ENCODE measurements around the gene CARNS1.

CARNS1 gene

GRCh38 chr11:67428052-67429001, 12.8 kb downstream of the CARNS1 start, which contains the start of gene RPS6KB2:
TSS of gene RPS6KB2 (plus strand) at chr11:67428494. CDS start at chr11:67428546, 52 bp downstream.
- ChIA-PET CTCF (interaction anchor here (0.7 to 2.6 kb wide), 2 partner anchors 27 to 831 kb away, joined by 3 to 12 read pairs; partner anchors contain the start of gene PPP1CA), POLR2A (ENCODE audit: low non-redundant PET) (interaction anchor here (1.0 to 2.3 kb wide), 3 partner anchors 27 to 40 kb away, joined by 3 to 7 read pairs (median 5); partner anchors contain the start of gene PPP1CA)
- DNase-seq (ENCODE audit: low spot score): peak; percentile 99
- H3K27ac ChIP-seq: peak within 1 kb of the TSS; percentile 84
- no peak for TF ChIP-seq CTCF (conservative IDR thresholded peaks at IDR 0.05; ENCODE audit: low read depth)

GRCh38 chr11:67429038-67429668, 13.7 kb downstream of the CARNS1 start:
- peak overlapping the region; percentile 84 for H3K27ac ChIP-seq
- peak; percentile 20 for DNase-seq (ENCODE audit: low spot score)
- TF ChIP-seq CTCF (conservative IDR thresholded peaks at IDR 0.05; ENCODE audit: low read depth): no peak
- CTCF ChIA-PET: interaction anchor here (2.6 kb wide), 1 partner anchor 28 kb away, joined by 12 read pairs; the partner anchor contains the start of gene PPP1CA
- POLR2A ChIA-PET (ENCODE audit: low non-redundant PET): interaction anchor here (0.6 to 2.3 kb wide), 4 partner anchors 28 to 39 kb away, joined by 3 to 7 read pairs (median 4); partner anchors contain the start of gene PPP1CA

- TF ChIP-seq CTCF (conservative IDR thresholded peaks at IDR 0.05; ENCODE audit: low read depth): no peak
- no peak for DNase-seq (ENCODE audit: low spot score)
- POLR2A ChIA-PET (ENCODE audit: low non-redundant PET): interaction anchor here (0.6 kb wide), 1 partner anchor 39 kb away, joined by 3 read pairs; no protein-coding TSS in a partner anchor
- peak overlapping the region; percentile 84 for H3K27ac ChIP-seq
- CTCF ChIA-PET: interaction anchor here (2.6 kb wide), 1 partner anchor 28 kb away, joined by 12 read pairs; the partner anchor contains the start of gene PPP1CA
Observed at GRCh38 chr11:67429722-67430121, 14.2 kb downstream of the CARNS1 start.

- DNase-seq (ENCODE audit: low spot score): no peak
- no peak for TF ChIP-seq CTCF (conservative IDR thresholded peaks at IDR 0.05; ENCODE audit: low read depth)
- H3K27ac ChIP-seq: peak overlapping the region; percentile 87; the same call in 1 of the 2 replicates
- POLR2A ChIA-PET (ENCODE audit: low non-redundant PET): interaction anchor here (0.6 kb wide), 1 partner anchor 12 kb away, joined by 3 read pairs; the partner anchor contains the start of gene CORO1B
- CTCF ChIA-PET: interaction anchor here (0.7 kb wide), 1 partner anchor 8 kb away, joined by 4 read pairs; no protein-coding TSS in a partner anchor
Observed at GRCh38 chr11:67431346-67432249, 16.1 kb downstream of the CARNS1 start.

- ChIA-PET CTCF (interaction anchor here (0.5 to 0.6 kb wide), 2 partner anchors 11 to 32 kb away, joined by 3 to 4 read pairs; no protein-coding TSS in a partner anchor), POLR2A (ENCODE audit: low non-redundant PET) (no interaction called here)
- TF ChIP-seq CTCF (conservative IDR thresholded peaks at IDR 0.05; ENCODE audit: low read depth): no peak
- no peak for DNase-seq (ENCODE audit: low spot score)
- peak overlapping the region; percentile 87 for H3K27ac ChIP-seq
Observed at GRCh38 chr11:67432655-67433349, 17.3 kb downstream of the CARNS1 start.
